Ovary (tissue), 3 donors: ENCODE data around the gene ARHGDIA.

Experiments
- CTCF ChIP-seq, 3 donors: fragments of 450-650 bp in 2 of 3; fragments of 200-600 bp in 1 of 3; IDR thresholded peaks; one replicate each; pipeline versions ENCODE4 v1.5.1 to v1.8.0; 2016 to 2022; ENCODE audit warnings: antibody characterized with exemption in 3 of 3, mild to moderate bottlenecking in 1 of 3
- POLR2A ChIP-seq: fragments of 450-650 bp; IDR thresholded peaks from one replicate; pipeline ENCODE4 v1.6.1; 2017; ENCODE audit warnings: antibody characterized with exemption, mild to moderate bottlenecking, moderate library complexity
- donor health status: DM: no; HTN: no; CAD: no.

DNA sequence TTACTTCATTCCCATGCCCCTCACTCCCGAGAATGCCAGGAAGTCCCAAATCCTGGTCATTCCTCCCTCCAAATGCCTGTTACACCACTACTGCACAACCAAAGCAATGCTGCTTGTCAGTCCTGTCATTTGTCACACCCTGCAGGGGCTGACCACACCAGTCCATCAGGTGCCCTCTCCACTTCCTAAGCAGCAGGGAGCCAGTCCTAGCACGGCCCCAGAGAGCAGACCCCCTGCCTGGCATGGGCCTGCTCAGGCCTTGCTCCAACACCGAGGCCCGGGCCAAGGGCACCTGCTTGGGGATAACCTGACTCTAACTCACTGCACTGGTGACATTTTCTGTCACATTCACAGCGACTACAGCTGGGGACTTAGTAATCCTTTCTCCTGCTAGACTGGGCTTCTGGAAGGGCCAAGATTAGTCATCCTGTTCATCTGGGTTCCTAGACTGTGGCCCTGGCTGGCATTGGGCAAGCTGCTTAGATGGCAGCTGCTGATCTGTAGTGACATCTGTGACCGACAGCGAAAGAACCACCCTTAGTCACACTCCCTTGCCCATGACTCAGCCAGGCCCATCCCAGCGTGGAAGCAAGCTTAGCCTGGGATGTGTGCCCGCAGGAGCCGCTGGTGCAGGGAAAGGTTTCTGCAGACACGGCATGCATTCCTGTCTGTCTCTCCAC lies 14.9 kb upstream of the ARHGDIA start:
- TF ChIP-seq POLR2A (no peak), CTCF (IDR thresholded peaks at IDR 0.05) (no peak)
